Body of pancreas (tissue), 4 donors: ENCODE measurements around the gene TNNC2. TPM values are rescaled to one million over a fixed set of nuclear protein-coding genes. Genes with fewer than 3 reads are reported as not detected.
A peak's percentile ranks its signal among the peaks of the same experiment; 100 is the strongest.

Experiments
- ATAC-seq: fragments of 150-250 bp; one replicate; pipeline ENCODE4 v1.9.1; 2016
- DNase-seq, 4 donors: peaks; one replicate each; pipeline ENCODE4 v3.0.0-alpha.2; 2019
- H3K27ac ChIP-seq, 4 donors: fragments of 200-600 bp; sonication (generic); 1 replicate in 3 of 4; 2 replicates in 1 of 4; pipeline versions ENCODE4 v1.5.1 to v1.6.1; 2016 to 2019; ENCODE audit warnings: mild to moderate bottlenecking in 1 of 4, mixed read lengths in 1 of 4, moderate library complexity in 1 of 4
- H3K27me3 ChIP-seq, 2 donors: fragments of 200-600 bp; sonication (generic); one replicate each; pipeline ENCODE4 v1.6.0; 2016; ENCODE audit warnings: mild to moderate bottlenecking in 1 of 2
- H3K36me3 ChIP-seq, 2 donors: fragments of 200-600 bp; sonication (generic); replicated peaks in 1 of 2; 2 replicates each; pipeline ENCODE4 v1.5.1; 2016; ENCODE audit warnings: low read depth in 2 of 2; ENCODE audit not compliant: insufficient read depth in 1 of 2
- H3K4me1 ChIP-seq: fragments of 200-600 bp; sonication (generic); one replicate; pipeline ENCODE4 v1.6.0; 2016
- H3K4me3 ChIP-seq, 2 donors: fragments of 200-600 bp; sonication (generic); 1 replicate in 1 of 2; 2 replicates in 1 of 2; pipeline ENCODE4 v1.5.1; 2016 to 2019
- H3K9me3 ChIP-seq, 3 donors: fragments of 200-600 bp; sonication (generic); 1 replicate in 2 of 3; 2 replicates in 1 of 3; pipeline ENCODE4 v1.5.1; 2016
- POLR2A ChIP-seq, 3 donors: fragments of 450-650 bp; IDR thresholded peaks; one replicate each; pipeline ENCODE4 v1.6.1; 2016; ENCODE audit warnings: antibody characterized with exemption in 3 of 3, mild to moderate bottlenecking in 2 of 3
- WGBS, 2 donors: methylation state at CpG; one replicate each; pipeline ENCODE4 v1.1.5; 2017; 5-methylcytosine and 5-hydroxymethylcytosine counted together
- intact Hi-C: fragments of 100-400 bp; cut with DNase I; formaldehyde crosslinking; loops from one replicate; pipeline ENCODE4 v1.15.1; 2023
- total RNA-seq, 2 donors: library from RNA; depleted of rRNA; stranded (reverse); fragments of >200 nt; gene quantifications; one replicate each; pipeline ENCODE4 v1.1.0, GENCODE V29; 2016
- TF ChIP-seq, protein P1 (sequence below), 7 experiments: fragments of 450-650 bp in 4 of 7; fragments of 200-600 bp in 3 of 7; sonication (generic) in 3 of 7; IDR thresholded peaks; one replicate each; pipeline ENCODE4 v1.5.1; 2016 to 2019; ENCODE audit warnings: antibody characterized with exemption in 7 of 7

The TNNC2 gene
- total RNA-seq, 2 donors from 2014 or later: not detected

DNA sequence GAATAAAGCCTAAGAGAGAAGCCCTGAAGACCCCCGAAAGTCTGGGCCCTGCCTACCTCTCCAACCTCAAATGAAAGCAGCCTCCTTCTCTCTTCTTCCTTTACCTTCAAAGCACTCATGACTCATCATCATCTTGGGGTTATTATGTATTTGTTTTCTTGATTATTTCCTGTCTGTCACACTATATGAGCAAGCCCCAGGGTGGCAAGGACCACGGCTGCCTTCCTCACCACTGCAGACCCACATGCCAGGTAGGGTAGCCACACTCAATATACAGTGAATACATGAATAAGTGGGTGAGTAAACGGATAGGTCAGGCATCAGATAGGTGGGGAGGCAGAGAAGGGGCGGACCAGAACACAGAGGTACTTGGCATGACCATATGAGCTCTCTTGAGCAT is 44.2 kb downstream of the TNNC2 start:
- H3K36me3 ChIP-seq: no peaks in the 10 kb centered on the region
- DNase-seq: no peak
- no peak for TF ChIP-seq POLR2A (IDR thresholded peaks at IDR 0.05)
- TF ChIP-seq, protein P1, sequence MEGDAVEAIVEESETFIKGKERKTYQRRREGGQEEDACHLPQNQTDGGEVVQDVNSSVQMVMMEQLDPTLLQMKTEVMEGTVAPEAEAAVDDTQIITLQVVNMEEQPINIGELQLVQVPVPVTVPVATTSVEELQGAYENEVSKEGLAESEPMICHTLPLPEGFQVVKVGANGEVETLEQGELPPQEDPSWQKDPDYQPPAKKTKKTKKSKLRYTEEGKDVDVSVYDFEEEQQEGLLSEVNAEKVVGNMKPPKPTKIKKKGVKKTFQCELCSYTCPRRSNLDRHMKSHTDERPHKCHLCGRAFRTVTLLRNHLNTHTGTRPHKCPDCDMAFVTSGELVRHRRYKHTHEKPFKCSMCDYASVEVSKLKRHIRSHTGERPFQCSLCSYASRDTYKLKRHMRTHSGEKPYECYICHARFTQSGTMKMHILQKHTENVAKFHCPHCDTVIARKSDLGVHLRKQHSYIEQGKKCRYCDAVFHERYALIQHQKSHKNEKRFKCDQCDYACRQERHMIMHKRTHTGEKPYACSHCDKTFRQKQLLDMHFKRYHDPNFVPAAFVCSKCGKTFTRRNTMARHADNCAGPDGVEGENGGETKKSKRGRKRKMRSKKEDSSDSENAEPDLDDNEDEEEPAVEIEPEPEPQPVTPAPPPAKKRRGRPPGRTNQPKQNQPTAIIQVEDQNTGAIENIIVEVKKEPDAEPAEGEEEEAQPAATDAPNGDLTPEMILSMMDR (IDR thresholded peaks at IDR 0.05): no peak
- no peaks in the 10 kb centered on the region for H3K27me3 ChIP-seq
- no peak for ATAC-seq
- no peak overlapping the region for H3K4me3 ChIP-seq
- WGBS, 2 donors: 44 to 62% methylated on average over 4 of the region's 4 CpGs
- intact Hi-C loops: no loop called here
- H3K27ac ChIP-seq: no peak overlapping the region
- H3K4me1 ChIP-seq: peaks cover 53% of the 10 kb centered on the region
- H3K9me3 ChIP-seq: no peaks in the 10 kb centered on the region

DNA sequence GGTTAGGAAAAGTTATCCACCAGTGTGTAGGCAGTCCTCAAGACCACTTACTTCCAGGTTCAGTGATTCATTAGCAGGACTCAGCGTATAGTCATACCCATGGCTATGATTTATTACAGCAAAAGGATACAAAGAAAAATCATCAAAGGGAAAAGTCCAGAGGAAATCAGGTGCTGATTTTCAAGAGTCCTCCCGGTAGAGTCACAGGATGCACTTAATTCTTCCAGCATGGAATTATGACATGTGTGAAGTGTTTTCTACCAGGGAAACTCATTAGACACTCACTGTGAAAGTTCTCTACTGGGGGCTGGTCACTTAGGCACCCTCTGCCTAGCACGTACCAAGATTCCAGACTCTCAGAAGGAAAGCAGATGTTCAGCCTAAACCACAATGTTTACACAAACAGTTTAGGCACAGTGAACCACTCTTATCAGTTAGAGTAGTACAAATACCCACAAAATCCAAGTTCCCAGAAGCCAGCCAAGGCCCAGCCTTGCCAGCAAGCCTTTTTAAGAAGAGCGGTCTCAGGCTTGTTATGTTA is 45.7 kb downstream of the TNNC2 start:
- DNase-seq: peak in 3 of 4 donors; percentile 25 to 44 (median 29)
- H3K36me3 ChIP-seq: no peaks in the 10 kb centered on the region
- ATAC-seq: no peak

DNA sequence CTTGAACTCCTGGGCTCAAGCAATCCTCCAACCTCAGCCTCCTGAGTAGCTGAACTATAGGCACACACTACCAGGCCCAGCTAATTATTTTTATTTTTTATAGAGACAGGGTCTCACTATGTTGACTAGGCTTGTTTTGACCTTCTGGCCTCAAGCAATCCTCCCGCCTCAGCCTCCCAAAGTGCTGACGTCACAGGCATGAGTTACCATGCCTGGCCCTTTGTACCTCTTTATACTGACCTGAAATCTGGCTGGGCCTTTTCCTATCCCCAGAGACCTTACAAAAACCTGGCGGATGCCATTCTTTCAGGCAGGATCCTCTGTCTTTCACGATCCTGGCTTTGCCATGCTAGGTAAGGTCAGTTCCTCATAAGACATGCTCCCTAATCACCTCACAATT is 47.0 kb downstream of the TNNC2 start:
- Histone ChIP-seq H3K36me3 (no peaks in the 10 kb centered on the region), H3K4me3 (no peak overlapping the region), H3K9me3 (no peaks in the 10 kb centered on the region), H3K27me3 (no peaks in the 10 kb centered on the region), H3K4me1 (peaks cover 54% of the 10 kb centered on the region), H3K27ac (peak overlapping the region in 2 of 4 donors; percentile 76 to 81)
- TF ChIP-seq POLR2A (IDR thresholded peaks at IDR 0.05): no peak
- TF ChIP-seq, protein P1 (IDR thresholded peaks at IDR 0.05): no peak
- WGBS, 2 donors: 67 to 95% methylated on average over 3 to 4 of the region's 4 CpGs
- DNase-seq (no peak), ATAC-seq (no peak)
- intact Hi-C loops: no loop called here

More for the DNA sequence above, 45.7 kb downstream of the TNNC2 start:
- H3K27me3 ChIP-seq: no peaks in the 10 kb centered on the region
- peak overlapping the region in 1 of 4 donors; percentile 26 for H3K27ac ChIP-seq
- intact Hi-C loops: no loop called here
- peaks cover 54% of the 10 kb centered on the region for H3K4me1 ChIP-seq
- no peaks in the 10 kb centered on the region for H3K9me3 ChIP-seq
- TF ChIP-seq POLR2A (IDR thresholded peaks at IDR 0.05): no peak
- TF ChIP-seq, protein P1 (IDR thresholded peaks at IDR 0.05): no peak
- WGBS, 2 donors: 44 to 47% methylated on average over 4 of the region's 4 CpGs
- H3K4me3 ChIP-seq: no peak overlapping the region

DNA sequence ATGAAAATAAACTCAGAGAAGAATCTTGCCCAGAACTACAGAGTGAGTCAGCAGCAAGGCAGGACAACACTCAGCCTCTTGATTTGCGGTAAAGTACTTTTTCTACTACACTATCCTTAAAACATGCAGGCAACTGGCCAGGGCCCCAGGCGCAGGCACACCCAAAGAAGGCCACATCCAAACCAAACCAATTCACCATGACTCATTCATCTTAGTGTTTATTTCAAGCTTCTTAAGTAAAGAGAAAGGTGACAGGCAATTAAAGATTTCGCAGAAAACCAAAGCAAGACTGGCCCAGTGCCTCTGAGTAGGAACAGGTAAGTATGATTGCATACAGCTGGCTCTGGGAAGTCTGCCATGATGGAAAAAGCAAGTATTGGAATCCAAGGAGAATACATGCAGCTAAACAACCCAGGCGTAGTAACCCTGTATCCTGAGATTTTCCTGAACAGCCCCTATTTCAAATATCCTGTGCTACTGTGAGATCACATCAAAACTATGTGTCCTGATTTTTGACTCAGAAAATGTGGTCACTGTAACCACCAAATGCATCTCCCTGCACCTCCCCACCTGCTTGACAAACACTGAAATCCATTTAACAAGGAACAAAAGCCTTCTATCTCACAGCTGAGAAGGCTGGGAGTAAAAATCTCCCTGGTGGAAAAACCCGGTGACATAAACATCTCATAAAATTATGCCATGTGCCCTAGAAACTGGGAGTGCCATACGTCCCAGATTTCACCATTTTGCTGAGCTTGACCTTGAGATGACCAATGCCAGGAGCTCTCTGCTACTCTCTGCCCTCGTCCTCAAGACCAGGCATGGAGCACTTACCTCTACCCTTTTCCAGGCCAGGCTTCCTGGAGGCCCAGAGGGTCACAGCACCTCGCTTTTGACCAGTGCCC is 47.8 kb downstream of the TNNC2 start:
- intact Hi-C loops: no loop called here
- Histone ChIP-seq H3K36me3 (no peaks in the 10 kb centered on the region), H3K27me3 (no peaks in the 10 kb centered on the region), H3K4me3 (no peak overlapping the region), H3K27ac (peak overlapping the region; percentile 44 to 81 (median 71)), H3K9me3 (no peaks in the 10 kb centered on the region), H3K4me1 (peaks cover 54% of the 10 kb centered on the region)
- DNase-seq: peak; percentile 89 to 95 (median 94)
- ATAC-seq: peak; percentile 93
- WGBS, 2 donors: 26 to 37% methylated on average over 7 to 8 of the region's 8 CpGs
- TF ChIP-seq, protein P1 (IDR thresholded peaks at IDR 0.05): no peak
- no peak for TF ChIP-seq POLR2A (IDR thresholded peaks at IDR 0.05)
